22Rv1 (cell line): Measurements from ENCODE around the gene UBE2N.

ENCODE experiments used
- H3K27ac ChIP-seq: fragments of 450-650 bp; 2 replicates; pipeline ENCODE4 v1.5.1; 2017
- ZFX ChIP-seq: fragments of 450-650 bp; IDR thresholded peaks from 2 replicates; pipeline ENCODE4 v1.6.1; 2017; ENCODE audit warnings: antibody characterized with exemption, borderline replicate concordance
- TF ChIP-seq, protein P1 (sequence below): fragments of 450-650 bp; IDR thresholded peaks from 2 replicates; pipeline ENCODE4 v1.5.1; 2017; ENCODE audit warnings: mild to moderate bottlenecking

Gene UBE2N

DNA sequence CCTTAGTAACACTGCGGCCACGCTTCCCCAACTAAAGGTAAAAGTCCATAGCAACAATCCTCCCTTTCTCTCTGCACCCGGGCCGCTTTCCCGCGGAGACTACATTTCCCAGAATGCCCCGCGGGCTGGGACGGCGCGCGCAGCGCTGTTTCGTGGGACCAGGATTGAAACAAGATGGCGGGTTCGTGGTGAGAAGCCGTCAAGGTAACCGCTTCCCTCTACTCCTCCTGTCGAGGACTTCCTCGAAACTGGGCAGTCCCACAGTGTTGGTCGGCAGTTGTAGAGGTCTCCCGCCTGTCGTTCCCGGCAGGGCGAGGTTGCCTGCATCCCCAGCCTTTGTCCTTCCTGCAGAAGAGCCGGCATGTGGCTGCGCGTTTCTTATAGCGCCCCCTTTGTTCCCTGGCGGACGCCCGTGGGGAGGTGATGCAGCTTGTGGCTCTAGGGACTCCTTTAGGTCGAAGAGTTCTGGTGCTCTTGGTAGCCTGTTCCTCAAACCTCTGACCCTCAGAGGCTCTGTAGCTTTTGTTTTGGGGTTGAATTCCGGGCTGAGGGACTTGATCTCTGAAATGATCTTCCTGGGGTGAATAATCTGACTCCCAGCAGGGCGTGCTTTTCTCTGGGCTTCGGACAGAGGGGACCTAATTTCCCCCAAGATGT lies 25.7 kb upstream of the UBE2N start, which contains the start of gene MRPL42:
Gene MRPL42, plus strand, starts transcription at position 164 of the 657 bp plus-strand sequence. CDS start 1,772 bp downstream, outside the sequence.
- no peak for TF ChIP-seq ZFX
- TF ChIP-seq, protein P1, sequence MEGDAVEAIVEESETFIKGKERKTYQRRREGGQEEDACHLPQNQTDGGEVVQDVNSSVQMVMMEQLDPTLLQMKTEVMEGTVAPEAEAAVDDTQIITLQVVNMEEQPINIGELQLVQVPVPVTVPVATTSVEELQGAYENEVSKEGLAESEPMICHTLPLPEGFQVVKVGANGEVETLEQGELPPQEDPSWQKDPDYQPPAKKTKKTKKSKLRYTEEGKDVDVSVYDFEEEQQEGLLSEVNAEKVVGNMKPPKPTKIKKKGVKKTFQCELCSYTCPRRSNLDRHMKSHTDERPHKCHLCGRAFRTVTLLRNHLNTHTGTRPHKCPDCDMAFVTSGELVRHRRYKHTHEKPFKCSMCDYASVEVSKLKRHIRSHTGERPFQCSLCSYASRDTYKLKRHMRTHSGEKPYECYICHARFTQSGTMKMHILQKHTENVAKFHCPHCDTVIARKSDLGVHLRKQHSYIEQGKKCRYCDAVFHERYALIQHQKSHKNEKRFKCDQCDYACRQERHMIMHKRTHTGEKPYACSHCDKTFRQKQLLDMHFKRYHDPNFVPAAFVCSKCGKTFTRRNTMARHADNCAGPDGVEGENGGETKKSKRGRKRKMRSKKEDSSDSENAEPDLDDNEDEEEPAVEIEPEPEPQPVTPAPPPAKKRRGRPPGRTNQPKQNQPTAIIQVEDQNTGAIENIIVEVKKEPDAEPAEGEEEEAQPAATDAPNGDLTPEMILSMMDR, result peak; percentile 94
- H3K27ac ChIP-seq, result peak within 1 kb of the TSS; percentile 74

DNA sequence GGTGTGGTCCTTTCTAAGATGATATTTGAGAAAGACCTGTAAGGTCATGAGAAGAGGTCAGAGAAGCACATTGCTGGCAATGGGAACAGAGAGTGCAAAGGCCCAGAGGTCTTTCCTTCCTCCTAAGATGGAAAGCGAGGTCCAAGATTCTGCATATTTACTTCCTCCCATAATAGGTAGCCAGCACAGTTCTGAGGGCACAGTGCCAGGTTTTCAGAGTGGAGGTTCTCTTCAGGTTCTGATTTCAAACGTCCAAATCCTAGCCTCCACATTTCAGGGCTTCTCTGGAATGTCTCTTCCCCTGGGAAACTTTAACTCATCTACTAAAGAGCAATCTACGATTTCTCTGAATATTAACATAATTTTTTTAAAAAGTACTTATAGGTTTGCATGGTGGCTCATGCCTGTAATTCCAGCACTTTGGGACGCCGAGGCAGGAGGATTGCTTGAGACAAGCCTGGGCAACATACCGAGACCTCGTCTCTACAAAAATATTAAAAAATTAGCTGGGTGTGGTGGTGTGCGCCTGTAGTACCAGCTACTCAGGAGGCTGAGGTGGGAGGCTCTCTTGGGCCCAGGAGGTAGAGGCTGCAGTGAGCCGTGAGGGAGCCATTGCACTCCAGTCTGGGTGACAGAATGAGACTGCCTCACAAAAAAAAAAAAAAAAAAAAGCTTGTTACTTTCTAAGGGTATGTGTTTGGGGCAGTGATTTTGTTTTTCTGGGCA lies 25.0 kb upstream of the UBE2N start:
- H3K27ac ChIP-seq, result peak overlapping the region; percentile 74
- TF ChIP-seq, protein P1, result no peak
- no peak for TF ChIP-seq ZFX

DNA sequence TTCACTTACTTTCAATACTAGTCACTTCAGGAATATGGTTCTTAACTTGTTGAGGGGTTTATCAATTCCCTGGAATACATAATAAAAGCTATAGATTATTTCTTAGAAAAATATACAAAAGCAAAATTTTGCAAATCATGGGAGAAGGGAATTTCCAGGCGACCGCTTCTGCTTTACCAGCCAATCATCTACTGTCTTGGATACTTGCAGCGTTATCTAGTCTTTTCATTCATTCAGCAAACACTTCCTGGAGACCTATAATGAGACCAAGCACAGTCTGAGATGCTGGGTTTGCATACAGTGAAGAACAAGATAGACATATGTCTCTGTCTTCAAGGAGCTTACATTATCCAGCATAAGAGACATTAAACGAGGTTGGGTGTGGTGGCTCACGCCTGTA lies 24.1 kb upstream of the UBE2N start:
- no peak overlapping the region for H3K27ac ChIP-seq
- no peak for TF ChIP-seq ZFX
- TF ChIP-seq, protein P1, result no peak

DNA sequence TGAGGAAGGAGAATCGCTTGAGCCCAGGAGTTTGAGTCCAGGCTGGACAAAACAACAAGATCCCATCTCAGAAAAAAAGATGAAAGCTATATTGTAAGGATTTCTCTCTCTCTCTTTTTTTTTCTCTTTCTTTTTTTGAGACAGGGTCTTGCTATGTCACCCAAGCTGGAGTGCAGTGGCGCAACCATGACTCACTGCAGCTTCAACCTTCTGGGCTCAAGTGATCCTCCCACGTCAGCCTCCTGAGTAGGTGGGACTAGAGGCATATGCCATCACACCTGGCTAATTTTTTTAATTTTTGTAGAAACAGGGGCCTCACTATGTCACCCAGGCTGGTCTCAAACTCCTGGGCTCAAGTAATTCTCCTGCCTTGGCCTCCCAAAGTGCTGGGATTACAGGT lies 19.8 kb upstream of the UBE2N start:
- H3K27ac ChIP-seq, result no peak overlapping the region
- TF ChIP-seq ZFX, result no peak
- TF ChIP-seq, protein P1, result no peak

DNA sequence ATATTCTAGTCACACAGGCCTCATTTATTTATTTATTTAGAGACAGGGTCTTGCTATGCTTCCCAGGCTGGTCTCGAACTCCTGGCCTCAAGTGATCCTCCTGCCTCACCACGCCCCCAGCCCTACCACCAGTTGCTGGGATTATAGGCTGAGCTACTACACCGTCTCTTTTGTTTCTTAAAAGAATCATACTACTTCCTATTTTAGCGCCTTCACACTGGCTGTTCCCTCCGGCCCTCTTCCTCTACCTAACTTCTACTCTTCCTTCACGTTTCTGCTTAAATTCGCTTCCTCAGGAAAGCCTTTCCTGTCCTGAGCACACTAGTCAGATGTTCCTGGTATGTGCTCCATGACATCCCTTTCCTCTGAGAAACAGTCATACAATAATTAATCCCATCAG lies 19.2 kb upstream of the UBE2N start:
- TF ChIP-seq, protein P1, result no peak
- no peak for TF ChIP-seq ZFX
- H3K27ac ChIP-seq, result no peak overlapping the region

DNA sequence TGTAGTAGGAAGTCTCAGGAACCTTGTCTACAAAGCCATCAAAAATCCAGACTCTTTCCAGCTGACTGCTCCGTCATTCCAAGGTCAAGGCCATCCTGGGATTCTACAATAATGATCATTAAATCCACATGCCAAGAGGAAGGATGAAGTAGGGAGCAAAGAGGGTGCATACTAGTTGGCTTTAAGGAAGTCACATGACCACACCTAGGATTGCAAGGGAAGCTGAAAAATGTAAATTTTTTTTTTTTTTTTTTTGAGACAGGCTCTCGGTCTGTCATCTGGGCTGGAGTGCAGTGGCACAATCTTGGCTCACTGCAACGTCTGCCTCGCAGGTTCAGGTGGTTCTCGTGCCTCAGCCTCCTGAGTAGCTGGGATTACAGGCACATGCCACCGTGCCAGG lies 18.3 kb upstream of the UBE2N start:
- TF ChIP-seq, protein P1, result no peak
- TF ChIP-seq ZFX, result no peak
- H3K27ac ChIP-seq, result no peak overlapping the region

DNA sequence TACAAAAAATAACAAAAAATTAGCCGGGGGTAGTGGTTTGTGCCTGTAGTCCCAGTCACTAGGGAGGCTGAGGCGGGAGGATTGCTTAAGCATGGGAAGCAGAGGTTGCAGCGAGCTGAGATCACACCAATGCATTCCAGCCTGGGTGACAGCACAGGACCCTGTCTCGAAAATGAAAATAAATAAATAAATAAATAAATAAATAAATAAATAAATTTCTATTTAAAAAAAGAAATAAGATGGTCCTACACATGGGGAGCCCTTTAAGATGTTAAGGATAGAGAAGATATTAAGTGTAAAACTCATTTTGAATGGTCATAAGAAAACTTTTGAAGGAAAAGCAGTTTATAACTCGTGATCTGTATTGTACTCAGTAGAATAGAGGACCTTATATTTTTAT lies 17.4 kb upstream of the UBE2N start:
- no peak overlapping the region for H3K27ac ChIP-seq
- TF ChIP-seq, protein P1, result no peak
- no peak for TF ChIP-seq ZFX
